Kidney (tissue), 14 donors: ENCODE data around the gene INPP5D. TPM values are rescaled to one million over a fixed set of nuclear protein-coding genes. Genes with fewer than 3 reads are reported as not detected.

ENCODE experiments used
- DNase-seq, 5 donors: peaks; one replicate each; pipeline ENCODE4 v3.0.0-alpha.2; 2013 to 2020
- FAIRE-seq: peaks from 2 replicates; lab custom pipeline; 2012; peaks lifted over from hg19 to GRCh38; lab: Jason Lieb, UNC
- H3K27ac ChIP-seq, 2 donors: one replicate each; pipeline ENCODE4 v1.7.0; 2013; ENCODE audit warnings: low read depth in 2 of 2, low read length in 2 of 2, inconsistent platforms in 1 of 2
- H3K27me3 ChIP-seq: one replicate; pipeline ENCODE4 v1.7.1; 2013; ENCODE audit warnings: low read length, inconsistent platforms; ENCODE audit not compliant: control insufficient read depth, insufficient read depth
- H3K36me3 ChIP-seq, 3 donors: one replicate each; pipeline versions ENCODE4 v1.7.0 to v1.7.1; 2013; ENCODE audit warnings: low read length in 3 of 3, control low read depth in 1 of 3, inconsistent platforms in 1 of 3; ENCODE audit not compliant: insufficient read depth in 3 of 3, control insufficient read depth in 2 of 3
- H3K4me1 ChIP-seq, 3 donors: one replicate each; pipeline versions ENCODE4 v1.7.0 to v1.7.1; 2013; ENCODE audit warnings: low read length in 3 of 3, inconsistent platforms in 1 of 3, low read depth in 1 of 3; ENCODE audit not compliant: control insufficient read depth in 2 of 3, insufficient read depth in 2 of 3
- H3K4me3 ChIP-seq, 3 donors: one replicate each; pipeline versions ENCODE4 v1.7.0 to v1.8.1; 2013; ENCODE audit warnings: low read length in 3 of 3, control low read depth in 1 of 3, inconsistent platforms in 1 of 3
- H3K9ac ChIP-seq, 3 donors: one replicate each; pipeline versions ENCODE4 v1.7.0 to v1.7.1; 2013; ENCODE audit warnings: low read length in 3 of 3, control low read depth in 1 of 3, inconsistent platforms in 1 of 3
- H3K9me3 ChIP-seq, 3 donors: one replicate each; pipeline versions ENCODE4 v1.7.0 to v1.7.1; 2013; ENCODE audit warnings: low read length in 3 of 3, control low read depth in 1 of 3, inconsistent platforms in 1 of 3; ENCODE audit not compliant: control insufficient read depth in 2 of 3, insufficient read depth in 1 of 3
- intact Hi-C: fragments of 100-400 bp; cut with DNase I; formaldehyde crosslinking; loops from one replicate; pipeline ENCODE4 v1.11.1; 2022
- polyA plus RNA-seq: library from polyadenylated mRNA; stranded (reverse); fragments of 350-450 nt; fragmentation: Illumina TruSeq; extraction: RNeasy Lipid Tissue Mini Kit (QIAGEN cat#74804); gene quantifications from one replicate; pipeline ENCODE4 v1.2.3, GENCODE V29; 2014; ENCODE audit warnings: low read depth, low replicate concordance; ENCODE audit not compliant: insufficient read depth
- total RNA-seq: library from RNA; stranded (reverse); fragmentation: NEBNext Ultra II Directional; extraction: Animal tissue kit (Norgen Biotek cat#: 25700); gene quantifications from one replicate; pipeline ENCODE4 v1.2.1, GENCODE V29; 2021
- TF ChIP-seq, protein P1 (sequence below): IDR thresholded peaks from 3 replicates; pipeline ENCODE4 v1.5.1; 2012; ENCODE audit warnings: mild to moderate bottlenecking, moderate library complexity, borderline replicate concordance; ENCODE audit not compliant: insufficient read depth; ENCODE audit errors: extremely low read depth
- donor health status: control.
- donor health status: control.
- donor health status: control.
- donor health status: control.
- donor health status: control.
- donor health status: DM: yes; HTN: yes; CAD: no.
- donor health status: Normal renal cell carcinoma (clear cell type).

Gene INPP5D
- total and polyA plus RNA-seq, 2 donors from 2014 or later: 2.6 to 29.6 TPM

DNA sequence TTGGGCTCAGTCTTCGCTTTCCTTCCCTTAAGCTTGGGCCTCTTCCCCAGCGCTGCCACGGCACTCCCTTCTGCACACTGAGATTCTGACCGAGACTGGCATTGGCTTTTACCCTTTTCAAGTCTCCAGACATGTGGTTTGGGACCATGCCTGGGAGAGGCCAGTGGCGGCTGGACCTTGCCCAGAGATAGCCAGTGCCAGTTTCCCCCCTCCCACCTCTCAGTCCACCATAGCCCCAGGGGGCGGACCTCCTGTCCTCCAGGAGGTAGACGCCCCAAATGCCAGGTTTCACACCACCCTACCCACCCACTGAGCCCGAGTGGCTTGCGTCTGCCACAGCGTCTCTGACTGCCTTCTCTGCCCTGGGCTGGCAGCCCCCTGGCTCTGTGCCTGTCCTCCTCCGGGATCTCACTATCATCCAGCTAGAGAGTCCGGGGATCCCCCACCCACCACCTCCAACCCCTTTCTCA is 47.7 kb downstream of the INPP5D start:
- intact Hi-C loops: no loop called here
- no peak overlapping the region for H3K4me3 ChIP-seq
- no peaks in the 10 kb centered on the region for H3K4me1 ChIP-seq
- H3K9me3 ChIP-seq: no peaks in the 10 kb centered on the region
- DNase-seq (no peak), FAIRE-seq (no peak)
- no peak overlapping the region for H3K9ac ChIP-seq
- H3K27me3 ChIP-seq: no peaks in the 10 kb centered on the region
- TF ChIP-seq, protein P1, sequence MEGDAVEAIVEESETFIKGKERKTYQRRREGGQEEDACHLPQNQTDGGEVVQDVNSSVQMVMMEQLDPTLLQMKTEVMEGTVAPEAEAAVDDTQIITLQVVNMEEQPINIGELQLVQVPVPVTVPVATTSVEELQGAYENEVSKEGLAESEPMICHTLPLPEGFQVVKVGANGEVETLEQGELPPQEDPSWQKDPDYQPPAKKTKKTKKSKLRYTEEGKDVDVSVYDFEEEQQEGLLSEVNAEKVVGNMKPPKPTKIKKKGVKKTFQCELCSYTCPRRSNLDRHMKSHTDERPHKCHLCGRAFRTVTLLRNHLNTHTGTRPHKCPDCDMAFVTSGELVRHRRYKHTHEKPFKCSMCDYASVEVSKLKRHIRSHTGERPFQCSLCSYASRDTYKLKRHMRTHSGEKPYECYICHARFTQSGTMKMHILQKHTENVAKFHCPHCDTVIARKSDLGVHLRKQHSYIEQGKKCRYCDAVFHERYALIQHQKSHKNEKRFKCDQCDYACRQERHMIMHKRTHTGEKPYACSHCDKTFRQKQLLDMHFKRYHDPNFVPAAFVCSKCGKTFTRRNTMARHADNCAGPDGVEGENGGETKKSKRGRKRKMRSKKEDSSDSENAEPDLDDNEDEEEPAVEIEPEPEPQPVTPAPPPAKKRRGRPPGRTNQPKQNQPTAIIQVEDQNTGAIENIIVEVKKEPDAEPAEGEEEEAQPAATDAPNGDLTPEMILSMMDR: no peak
- no peak overlapping the region for H3K27ac ChIP-seq
- no peaks in the 10 kb centered on the region for H3K36me3 ChIP-seq

DNA sequence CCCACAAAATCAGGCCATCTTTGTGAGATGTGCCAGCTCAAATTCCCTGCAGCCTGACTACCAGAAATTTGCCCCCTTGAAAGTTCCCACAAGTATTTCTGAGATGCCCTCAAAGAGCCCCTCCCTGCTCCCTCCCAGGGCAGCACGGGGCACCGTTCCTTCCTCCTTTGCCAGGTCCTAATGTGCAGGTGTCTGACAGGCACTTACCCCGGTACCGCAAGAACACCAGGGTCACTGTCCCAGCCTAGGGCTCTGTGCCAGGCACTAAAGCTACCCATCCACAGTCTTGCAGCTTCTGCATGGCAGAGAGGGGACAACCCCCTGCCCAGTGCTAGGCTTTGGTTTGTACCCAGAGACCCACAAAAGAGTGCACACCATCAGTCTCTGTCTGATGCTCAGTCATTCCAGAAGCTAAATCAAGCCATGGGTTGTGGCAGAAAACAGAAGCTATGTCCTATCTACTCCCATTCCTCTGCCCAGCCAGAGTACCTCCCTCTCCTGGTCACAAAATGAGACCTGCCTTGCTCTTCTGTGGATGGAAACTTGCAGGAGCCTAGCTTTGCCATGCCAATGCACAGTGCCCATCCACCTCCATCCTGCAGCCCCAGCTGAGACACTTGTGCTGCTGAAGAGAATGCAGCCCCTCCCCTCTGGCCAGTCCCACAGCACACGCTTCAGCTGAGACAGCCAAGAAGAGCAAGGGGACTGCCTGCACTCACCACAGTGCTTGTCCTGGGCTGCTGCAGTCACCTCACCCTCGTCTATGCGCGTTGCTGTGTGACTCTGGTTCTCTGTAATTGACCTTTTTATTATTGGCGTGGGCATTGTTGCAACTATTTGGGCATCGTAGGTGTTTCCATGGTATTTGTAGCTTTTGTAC is 48.7 kb downstream of the INPP5D start:
- intact Hi-C loops: no loop called here
- Histone ChIP-seq H3K9ac (no peak overlapping the region), H3K27ac (no peak overlapping the region), H3K4me1 (no peaks in the 10 kb centered on the region), H3K27me3 (no peaks in the 10 kb centered on the region), H3K36me3 (no peaks in the 10 kb centered on the region), H3K4me3 (no peak overlapping the region), H3K9me3 (no peaks in the 10 kb centered on the region)
- DNase-seq: no peak
- TF ChIP-seq, protein P1: no peak
- FAIRE-seq: no peak

DNA sequence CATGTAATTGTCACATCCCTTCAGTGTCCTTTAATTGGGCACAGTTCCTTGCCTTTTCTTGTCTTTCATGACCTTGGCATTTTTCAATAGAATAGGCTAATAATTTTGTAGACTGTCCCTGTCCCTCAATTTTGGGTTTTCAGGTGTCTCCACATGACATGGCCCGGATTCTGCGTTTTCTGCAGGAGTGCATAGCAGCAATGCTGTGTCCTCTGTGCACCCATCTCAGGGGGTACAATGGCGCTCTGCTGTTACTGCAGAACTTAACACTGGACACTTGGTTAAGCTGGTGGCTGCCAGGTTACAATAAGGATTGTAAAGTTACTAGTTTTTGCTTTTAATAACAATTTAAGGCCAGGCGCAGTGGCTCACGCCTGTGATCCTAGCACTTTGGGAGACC is 51.3 kb downstream of the INPP5D start:
- TF ChIP-seq, protein P1: no peak
- no peak for FAIRE-seq
- H3K9me3 ChIP-seq: no peaks in the 10 kb centered on the region
- H3K27ac ChIP-seq: no peak overlapping the region
- no peaks in the 10 kb centered on the region for H3K27me3 ChIP-seq
- intact Hi-C loops: no loop called here
- no peak for DNase-seq
- H3K4me3 ChIP-seq: no peak overlapping the region
- H3K4me1 ChIP-seq: no peaks in the 10 kb centered on the region
- H3K36me3 ChIP-seq: no peaks in the 10 kb centered on the region
- H3K9ac ChIP-seq: no peak overlapping the region
